Kidney (tissue), 14 donors: ENCODE results near the gene SLC9C1. TPM values are rescaled to one million over a fixed set of nuclear protein-coding genes. Genes with fewer than 3 reads are reported as not detected.
"Not testable (repeated sequence)": the region's sequence is repeated elsewhere in the genome, so short reads cannot be mapped to it uniquely, and the experiment has no call there.

Source experiments
- DNase-seq, 5 donors: peaks; one replicate each; pipeline ENCODE4 v3.0.0-alpha.2; 2013 to 2020
- FAIRE-seq: peaks from 2 replicates; lab custom pipeline; 2012; peaks lifted over from hg19 to GRCh38; lab: Jason Lieb, UNC
- H3K27ac ChIP-seq, 2 donors: one replicate each; pipeline ENCODE4 v1.7.0; 2013; ENCODE audit warnings: low read depth in 2 of 2, low read length in 2 of 2, inconsistent platforms in 1 of 2
- H3K27me3 ChIP-seq: one replicate; pipeline ENCODE4 v1.7.1; 2013; ENCODE audit warnings: low read length, inconsistent platforms; ENCODE audit not compliant: control insufficient read depth, insufficient read depth
- H3K36me3 ChIP-seq, 3 donors: one replicate each; pipeline versions ENCODE4 v1.7.0 to v1.7.1; 2013; ENCODE audit warnings: low read length in 3 of 3, control low read depth in 1 of 3, inconsistent platforms in 1 of 3; ENCODE audit not compliant: insufficient read depth in 3 of 3, control insufficient read depth in 2 of 3
- H3K4me1 ChIP-seq, 3 donors: one replicate each; pipeline versions ENCODE4 v1.7.0 to v1.7.1; 2013; ENCODE audit warnings: low read length in 3 of 3, inconsistent platforms in 1 of 3, low read depth in 1 of 3; ENCODE audit not compliant: control insufficient read depth in 2 of 3, insufficient read depth in 2 of 3
- H3K4me3 ChIP-seq, 3 donors: one replicate each; pipeline versions ENCODE4 v1.7.0 to v1.8.1; 2013; ENCODE audit warnings: low read length in 3 of 3, control low read depth in 1 of 3, inconsistent platforms in 1 of 3
- H3K9ac ChIP-seq, 3 donors: one replicate each; pipeline versions ENCODE4 v1.7.0 to v1.7.1; 2013; ENCODE audit warnings: low read length in 3 of 3, control low read depth in 1 of 3, inconsistent platforms in 1 of 3
- H3K9me3 ChIP-seq, 3 donors: one replicate each; pipeline versions ENCODE4 v1.7.0 to v1.7.1; 2013; ENCODE audit warnings: low read length in 3 of 3, control low read depth in 1 of 3, inconsistent platforms in 1 of 3; ENCODE audit not compliant: control insufficient read depth in 2 of 3, insufficient read depth in 1 of 3
- CTCF ChIP-seq: IDR thresholded peaks from 3 replicates; pipeline ENCODE4 v1.5.1; 2012; ENCODE audit warnings: mild to moderate bottlenecking, moderate library complexity, borderline replicate concordance; ENCODE audit not compliant: insufficient read depth; ENCODE audit errors: extremely low read depth
- intact Hi-C: fragments of 100-400 bp; cut with DNase I; formaldehyde crosslinking; loops from one replicate; pipeline ENCODE4 v1.11.1; 2022
- polyA plus RNA-seq: library from polyadenylated mRNA; stranded (reverse); fragments of 350-450 nt; fragmentation: Illumina TruSeq; extraction: RNeasy Lipid Tissue Mini Kit (QIAGEN cat#74804); gene quantifications from one replicate; pipeline ENCODE4 v1.2.3, GENCODE V29; 2014; ENCODE audit warnings: low read depth, low replicate concordance; ENCODE audit not compliant: insufficient read depth
- total RNA-seq: library from RNA; stranded (reverse); fragmentation: NEBNext Ultra II Directional; extraction: Animal tissue kit (Norgen Biotek cat#: 25700); gene quantifications from one replicate; pipeline ENCODE4 v1.2.1, GENCODE V29; 2021
- donor health status: control.
- donor health status: control.
- donor health status: control.
- donor health status: control.
- donor health status: control.
- donor health status: DM: yes; HTN: yes; CAD: no.
- donor health status: Normal renal cell carcinoma (clear cell type).

SLC9C1 gene
- total and polyA plus RNA-seq, 2 donors from 2014 or later = 0.09 to 1.2 TPM

DNA sequence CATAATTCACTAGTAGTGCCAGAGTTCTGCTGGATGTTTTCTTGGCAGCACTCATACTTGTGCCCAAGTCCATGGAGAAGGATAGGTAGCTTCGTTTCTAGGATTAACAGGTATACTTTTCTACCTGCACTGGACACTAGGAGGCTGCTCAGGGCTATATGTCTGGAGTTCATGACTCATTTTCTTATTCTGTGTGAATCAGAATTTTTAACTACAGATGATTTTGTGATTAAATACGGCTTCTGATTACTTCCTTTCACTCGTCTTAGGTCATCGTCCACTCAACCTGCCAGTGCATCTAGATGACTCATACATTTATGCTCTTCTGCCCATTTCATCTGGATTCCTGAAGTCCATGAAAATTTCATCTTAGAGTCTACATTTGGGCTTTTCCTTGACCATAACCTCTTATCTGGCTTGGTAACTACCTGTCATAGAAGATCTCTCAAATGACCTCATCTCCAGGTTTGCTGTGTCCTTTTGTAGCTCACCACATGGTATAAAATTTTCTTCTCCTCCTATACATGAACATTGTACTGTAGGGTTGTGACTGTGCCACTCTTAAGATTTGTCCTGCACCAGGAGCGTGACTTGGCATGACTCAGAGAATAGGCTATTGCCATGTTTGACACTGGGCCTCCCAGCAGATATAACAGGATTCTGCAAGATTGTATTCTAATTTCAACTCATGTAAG, 94.2 kb downstream of the SLC9C1 start:
- Histone ChIP-seq H3K4me1 (no peaks in the 10 kb centered on the region), H3K4me3 (no peak overlapping the region), H3K9me3 (no peaks in the 10 kb centered on the region), H3K36me3 (no peaks in the 10 kb centered on the region), H3K27ac (no peak overlapping the region), H3K27me3 (no peaks in the 10 kb centered on the region), H3K9ac (no peak overlapping the region)
- no peak for TF ChIP-seq CTCF
- DNase-seq (no peak), FAIRE-seq (no peak)
- intact Hi-C loops = no loop called here

DNA sequence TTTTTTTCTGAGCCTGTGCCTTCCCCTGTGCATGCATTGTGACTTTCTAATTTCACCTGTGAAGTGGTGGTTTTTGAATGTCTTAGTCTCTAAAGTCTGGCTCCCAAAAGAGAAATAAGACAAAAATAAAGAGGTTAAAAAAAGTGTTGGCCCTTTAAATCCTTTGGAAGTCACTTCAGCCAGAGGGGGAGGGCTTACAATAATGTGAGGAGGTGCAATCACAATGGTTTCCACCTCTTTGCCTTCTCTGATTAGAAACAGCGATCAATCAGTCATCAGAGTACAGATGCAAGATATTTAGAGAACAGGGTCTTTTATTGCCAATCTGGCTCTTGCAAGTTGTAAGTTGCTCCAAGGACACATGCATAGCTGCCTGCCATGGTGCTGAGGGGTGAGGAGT, 96.9 kb downstream of the SLC9C1 start:
- FAIRE-seq (no peak), DNase-seq (no peak)
- no peak overlapping the region for H3K9ac ChIP-seq
- intact Hi-C loops = no loop called here
- no peaks in the 10 kb centered on the region for H3K27me3 ChIP-seq
- no peak for TF ChIP-seq CTCF
- H3K4me3 ChIP-seq = no peak overlapping the region
- H3K4me1 ChIP-seq = no peaks in the 10 kb centered on the region
- no peak overlapping the region for H3K27ac ChIP-seq
- H3K36me3 ChIP-seq = no peaks in the 10 kb centered on the region
- H3K9me3 ChIP-seq = no peaks in the 10 kb centered on the region

DNA sequence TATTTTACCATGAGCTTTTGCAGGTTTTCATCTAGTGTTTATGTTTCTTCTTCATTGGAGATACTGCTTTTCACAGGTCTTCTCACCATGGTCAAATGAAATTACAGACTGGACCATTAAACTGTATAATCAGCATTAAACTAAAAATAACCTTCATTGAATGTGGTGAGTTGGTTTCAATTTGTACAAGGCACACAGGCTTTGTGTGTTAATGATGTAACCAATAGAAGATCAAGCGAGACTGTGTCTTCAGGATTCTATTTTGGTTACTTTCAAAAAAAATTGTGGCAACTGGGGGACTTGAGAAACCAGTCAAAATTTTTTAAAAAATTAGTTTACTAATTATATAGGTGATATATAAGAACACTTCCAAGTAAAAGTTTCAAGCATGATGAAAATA, 106.7 kb downstream of the SLC9C1 start:
- Histone ChIP-seq H3K27ac (no peak overlapping the region), H3K36me3 (no peaks in the 10 kb centered on the region), H3K4me1 (no peaks in the 10 kb centered on the region), H3K9ac (no peak overlapping the region), H3K4me3 (no peak overlapping the region), H3K27me3 (no peaks in the 10 kb centered on the region), H3K9me3 (no peaks in the 10 kb centered on the region)
- TF ChIP-seq CTCF = no peak
- FAIRE-seq (no peak), DNase-seq (no peak)
- intact Hi-C loops = no loop called here

GRCh38 chr3:112185423-112186035, 108.5 kb downstream of the SLC9C1 start:
- intact Hi-C loops, H3K4me3 ChIP-seq, H3K4me1 ChIP-seq, H3K36me3 ChIP-seq, H3K9ac ChIP-seq, H3K9me3 ChIP-seq, H3K27me3 ChIP-seq, FAIRE-seq, H3K27ac ChIP-seq: not testable (repeated sequence)
- DNase-seq = peak in 4 of 5 donors; percentile 30 to 50 (median 36)
